Activated CD4-positive, alpha-beta T cell treated with anti-CD3 and anti-CD28 coated beads for 24 hours (primary cell): ENCODE data around the gene TRIM72.
"Not testable (repeated sequence)": the region's sequence is repeated elsewhere in the genome, so short reads cannot be mapped to it uniquely, and the experiment has no call there.

ENCODE experiments used
- DNase-seq, 2 donors: peaks; one replicate each; pipeline ENCODE4 v3.0.0-alpha.2; 2020; ENCODE audit warnings: low read depth in 2 of 2

The TRIM72 gene

GRCh38 chr16:31213877-31214707 is at the start of gene TRIM72:
Gene TRIM72, plus strand, starts transcription at chr16:31214119. Its CDS starts 620 bp downstream, at chr16:31214739.
- no peak for DNase-seq

DNA sequence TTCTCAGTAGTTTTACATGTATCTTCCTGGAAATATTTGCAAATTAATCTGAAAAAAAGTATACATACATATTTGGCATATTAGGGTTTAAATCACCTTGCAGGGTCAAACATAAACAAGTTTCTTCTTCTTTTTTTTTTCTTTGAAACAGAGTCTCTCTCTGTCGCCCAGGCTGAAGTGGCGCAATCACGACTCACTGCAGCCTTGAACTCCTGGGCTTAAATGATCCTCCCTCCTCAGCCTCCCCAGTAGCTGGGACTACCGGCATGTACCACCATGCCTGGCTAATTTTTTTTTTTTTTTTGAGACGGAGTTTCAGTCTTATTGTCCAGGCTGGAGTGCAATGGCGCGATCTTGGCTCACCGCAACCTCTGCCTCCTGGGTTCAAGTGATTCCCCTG is 46.6 kb upstream of the TRIM72 start:
- DNase-seq = no peak

DNA sequence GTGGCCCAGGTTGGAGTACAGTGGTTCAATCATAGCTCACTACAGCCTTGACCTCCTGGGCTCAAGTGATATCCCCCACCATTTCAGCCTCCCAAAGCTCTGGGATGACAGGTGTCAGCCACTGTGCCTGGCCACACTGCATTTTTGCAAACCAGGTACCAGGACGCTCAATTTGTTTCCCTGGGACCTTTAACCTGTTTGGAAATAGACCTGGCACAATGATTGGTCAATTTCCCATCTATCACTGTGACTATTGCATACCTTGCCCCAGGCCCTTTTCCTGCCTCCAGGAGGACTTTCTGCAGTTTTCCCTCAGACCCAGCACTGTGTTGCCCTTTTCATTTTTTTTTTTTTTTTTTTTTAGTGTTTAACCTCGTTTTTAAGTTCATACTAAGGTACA is 45.1 kb upstream of the TRIM72 start:
- DNase-seq = no peak

- not testable (repeated sequence) for DNase-seq
These were observed 43.9 kb upstream of the TRIM72 start for GRCh38 chr16:31170048-31170447.

GRCh38 chr16:31177136-31177535 is 36.8 kb upstream of the TRIM72 start:
- DNase-seq = no peak

GRCh38 chr16:31179219-31179746 is 34.6 kb upstream of the TRIM72 start:
- no peak for DNase-seq

DNA sequence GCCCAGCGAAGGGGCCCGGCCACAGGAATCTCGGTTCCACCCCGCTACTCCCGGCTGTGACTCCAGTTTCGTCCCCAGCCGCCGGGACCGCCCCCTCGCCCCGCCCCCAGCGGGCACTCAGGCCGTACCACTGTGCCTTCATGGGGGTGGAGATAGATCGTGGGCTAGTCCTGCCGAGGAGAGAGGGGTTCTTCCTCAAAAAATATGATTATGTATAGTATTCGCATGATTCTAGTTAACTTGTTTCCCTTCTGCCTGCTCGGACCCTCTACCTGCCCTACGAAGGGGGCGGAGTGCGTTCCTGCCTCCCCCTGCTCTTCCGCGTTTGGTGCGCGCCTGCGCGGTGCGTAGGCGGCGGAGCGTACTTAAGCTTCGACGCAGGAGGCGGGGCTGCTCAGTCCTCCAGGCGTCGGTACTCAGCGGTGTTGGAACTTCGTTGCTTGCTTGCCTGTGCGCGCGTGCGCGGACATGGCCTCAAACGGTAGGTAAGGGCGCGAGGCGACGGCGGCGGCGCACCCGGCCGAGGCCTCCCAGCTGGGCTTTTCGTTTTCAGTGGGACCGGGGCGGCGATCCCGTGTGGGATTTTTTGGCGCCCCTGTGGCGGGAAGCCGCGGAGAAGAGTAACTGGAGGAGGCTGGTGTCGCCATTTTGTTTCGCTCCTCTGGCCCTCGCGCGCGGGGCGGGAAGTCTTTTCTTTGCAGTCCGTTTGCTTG is 34.0 kb upstream of the TRIM72 start, which contains the start of gene FUS:
Gene FUS, plus strand, starts transcription at position 393 of the 713 bp plus-strand sequence. Its CDS starts 76 bp downstream, at position 469.
- peak; percentile 85 to 86 for DNase-seq

GRCh38 chr16:31181102-31181830 is 32.7 kb upstream of the TRIM72 start:
- no peak for DNase-seq

GRCh38 chr16:31182391-31182790 is 31.5 kb upstream of the TRIM72 start:
- DNase-seq = no peak

DNA sequence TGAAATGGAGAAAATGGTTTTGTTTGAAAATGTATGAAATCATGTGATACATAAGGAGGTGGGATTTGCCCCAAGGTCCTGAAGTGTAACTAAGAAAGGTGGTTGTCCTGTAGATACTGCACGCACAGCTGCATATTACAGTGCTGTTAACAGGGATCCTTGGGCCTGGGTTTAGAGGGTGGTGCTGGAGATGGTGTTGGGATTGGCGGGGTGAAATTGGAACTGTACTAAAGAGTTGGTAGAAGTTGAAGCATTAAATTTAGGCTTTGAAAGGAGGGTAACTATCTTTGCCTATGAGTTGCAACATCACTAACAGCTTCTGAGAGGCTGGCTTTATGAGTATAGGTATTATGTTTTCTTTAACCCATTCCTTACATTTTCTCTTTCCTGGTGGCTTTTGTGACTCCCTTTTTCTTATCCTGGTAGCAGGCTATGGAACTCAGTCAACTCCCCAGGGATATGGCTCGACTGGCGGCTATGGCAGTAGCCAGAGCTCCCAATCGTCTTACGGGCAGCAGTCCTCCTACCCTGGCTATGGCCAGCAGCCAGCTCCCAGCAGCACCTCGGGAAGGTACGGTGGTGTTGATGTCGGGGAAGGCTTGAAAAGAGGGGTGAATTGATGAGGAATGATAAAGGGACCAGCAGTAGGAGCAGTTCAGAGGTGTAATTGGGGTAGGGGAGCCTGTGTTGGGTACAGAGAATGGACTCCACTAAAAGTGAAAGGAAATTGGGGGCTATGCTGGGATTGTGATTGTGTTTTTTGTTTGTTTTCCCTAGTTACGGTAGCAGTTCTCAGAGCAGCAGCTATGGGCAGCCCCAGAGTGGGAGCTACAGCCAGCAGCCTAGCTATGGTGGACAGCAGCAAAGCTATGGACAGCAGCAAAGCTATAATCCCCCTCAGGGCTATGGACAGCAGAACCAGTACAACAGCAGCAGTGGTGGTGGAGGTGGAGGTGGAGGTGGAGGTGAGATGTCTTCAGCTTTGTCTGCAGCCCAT is 30.2 kb upstream of the TRIM72 start:
- DNase-seq = no peak

- no peak for DNase-seq
These were observed 29.0 kb upstream of the TRIM72 start for GRCh38 chr16:31184888-31185287.

- no peak for DNase-seq
These were observed 28.6 kb upstream of the TRIM72 start for GRCh38 chr16:31185339-31185738.

GRCh38 chr16:31186176-31186575 is 27.7 kb upstream of the TRIM72 start:
- no peak for DNase-seq

DNA sequence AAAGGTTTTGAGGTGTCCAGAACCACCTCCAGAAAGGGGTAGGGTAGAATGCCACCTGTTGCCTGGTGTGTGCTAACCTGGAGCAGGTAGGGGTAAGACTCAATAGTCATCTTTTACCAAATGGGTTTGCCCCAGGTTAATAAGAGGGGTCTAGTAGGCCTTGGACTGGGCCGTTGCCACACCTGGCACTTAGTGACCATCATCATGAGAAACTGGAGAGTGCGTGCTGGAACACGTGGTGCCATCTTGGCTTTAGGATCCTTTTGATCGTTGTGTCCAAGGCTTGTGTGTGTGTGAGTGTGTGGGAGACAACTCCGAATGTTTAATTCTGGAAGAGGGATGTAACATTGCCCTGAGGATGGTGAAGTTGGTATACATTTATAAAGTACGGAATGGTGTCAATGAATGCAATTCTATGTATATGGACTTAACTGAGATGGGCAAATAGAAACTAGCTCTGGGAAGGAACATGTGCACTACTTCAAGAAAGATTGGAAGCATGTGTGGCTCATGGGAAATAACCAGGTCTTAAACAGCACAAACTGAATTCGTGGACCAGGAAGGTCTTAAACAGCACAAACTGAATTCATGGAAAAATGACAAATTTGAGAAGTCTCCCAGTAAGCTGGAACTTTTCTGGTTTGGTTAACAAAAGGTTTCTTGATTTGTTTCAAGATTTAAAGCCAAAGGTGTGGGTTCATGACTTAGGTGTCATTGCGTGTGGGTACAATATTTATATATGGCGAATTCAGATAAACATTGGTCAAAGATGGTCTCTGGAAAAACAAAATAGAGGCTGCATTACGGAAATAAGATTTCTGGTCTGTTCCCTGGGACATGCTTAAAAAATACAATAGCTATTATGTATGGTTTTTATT is 26.8 kb upstream of the TRIM72 start:
- DNase-seq = no peak

DNA sequence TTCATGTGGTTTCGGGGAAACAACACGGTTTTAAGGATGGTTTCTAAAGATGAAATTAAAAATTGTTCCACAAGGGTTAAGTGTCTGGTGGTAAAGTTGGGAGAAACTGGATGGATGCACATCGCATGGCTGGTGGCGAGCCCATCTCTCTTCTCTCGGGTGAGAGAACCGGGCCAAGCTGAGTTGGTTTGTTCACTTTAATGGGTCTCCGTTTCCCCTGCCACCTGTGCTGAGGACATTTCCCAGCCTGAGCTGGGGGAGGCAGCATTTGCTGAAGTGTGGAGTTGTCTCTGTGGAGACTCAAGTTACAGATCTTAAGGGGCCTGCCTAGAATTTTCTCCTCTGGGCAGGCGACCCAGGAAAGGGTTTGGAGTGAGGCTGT is 26.1 kb upstream of the TRIM72 start:
- no peak for DNase-seq

DNA sequence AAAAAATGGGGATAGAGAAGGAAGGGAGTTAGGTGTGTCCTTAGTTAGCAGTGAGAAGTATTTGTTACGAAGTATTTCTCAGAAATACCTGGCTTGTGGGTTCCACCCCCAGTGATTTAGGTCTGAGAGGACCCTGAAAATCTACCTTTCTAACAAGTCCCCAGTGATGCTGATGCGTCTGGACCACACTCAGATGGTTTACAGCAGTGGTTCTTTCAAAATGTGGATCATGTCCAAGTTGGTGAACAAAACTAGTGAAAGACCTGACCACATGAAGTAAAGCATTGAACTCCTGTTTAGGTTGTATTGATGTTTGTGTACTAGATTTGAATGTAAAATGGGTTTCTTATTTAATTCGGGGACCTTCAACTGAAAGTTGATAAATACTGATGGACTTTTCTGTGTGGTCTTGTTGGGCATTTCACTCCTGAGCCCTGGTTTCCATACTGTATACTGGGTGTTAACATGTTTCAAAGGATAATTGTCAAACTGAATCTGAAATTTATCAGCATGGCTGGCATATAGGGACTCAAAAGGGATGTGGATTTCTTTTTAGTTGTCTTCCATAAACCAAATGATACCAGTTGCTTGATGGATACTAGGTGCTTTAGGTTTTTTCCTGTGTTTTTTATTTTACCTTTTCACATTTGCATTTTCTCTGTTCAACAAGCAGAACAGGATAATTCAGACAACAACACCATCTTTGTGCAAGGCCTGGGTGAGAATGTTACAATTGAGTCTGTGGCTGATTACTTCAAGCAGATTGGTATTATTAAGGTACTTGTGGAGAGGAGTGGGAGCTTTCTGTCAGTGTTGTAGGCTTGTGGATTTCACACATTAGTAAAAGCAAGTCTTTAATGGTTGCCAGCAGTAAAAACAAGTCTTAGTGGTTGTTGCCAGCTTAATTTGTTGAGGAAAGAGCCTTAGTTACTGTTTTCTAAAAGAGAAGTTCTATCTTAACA is 25.2 kb upstream of the TRIM72 start:
- DNase-seq = no peak

DNA sequence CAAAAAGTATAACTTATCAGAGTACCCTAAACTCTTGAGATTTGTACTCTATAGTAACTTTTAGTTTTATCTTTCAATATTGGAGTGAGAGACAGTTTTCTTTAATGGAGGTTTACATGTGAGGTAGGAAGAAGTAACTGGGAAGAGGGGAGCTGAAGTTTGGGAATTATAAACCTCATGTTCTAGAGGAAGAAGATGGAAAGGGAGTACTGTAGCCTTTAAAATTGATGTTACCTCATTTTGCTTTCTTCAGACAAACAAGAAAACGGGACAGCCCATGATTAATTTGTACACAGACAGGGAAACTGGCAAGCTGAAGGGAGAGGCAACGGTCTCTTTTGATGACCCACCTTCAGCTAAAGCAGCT is 24.5 kb upstream of the TRIM72 start:
- DNase-seq = no peak

DNA sequence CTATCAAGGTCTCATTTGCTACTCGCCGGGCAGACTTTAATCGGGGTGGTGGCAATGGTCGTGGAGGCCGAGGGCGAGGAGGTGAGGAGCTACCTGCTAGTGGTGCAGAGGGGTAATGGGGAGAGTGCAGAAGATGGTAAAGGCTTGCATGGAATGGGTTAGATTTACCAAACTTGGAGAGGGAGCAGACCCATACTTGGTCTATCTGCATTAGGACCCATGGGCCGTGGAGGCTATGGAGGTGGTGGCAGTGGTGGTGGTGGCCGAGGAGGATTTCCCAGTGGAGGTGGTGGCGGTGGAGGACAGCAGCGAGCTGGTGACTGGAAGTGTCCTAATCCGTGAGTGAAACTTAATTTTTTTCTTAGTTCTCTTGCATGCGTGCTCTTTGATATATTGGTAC is 23.9 kb upstream of the TRIM72 start:
- no peak for DNase-seq
